Hepatocyte (in vitro differentiated cells): ENCODE data around the gene ABHD2.

Experiments
- CTCF ChIP-seq: fragments of 200-600 bp; sonication (generic); IDR thresholded peaks from 2 replicates; pipeline ENCODE4 v1.5.1; 2016; ENCODE audit warnings: antibody characterized with exemption, mild to moderate bottlenecking; ENCODE audit not compliant: poor library complexity
- EZH2 ChIP-seq: fragments of 200-600 bp; sonication (generic); IDR thresholded peaks from 2 replicates; pipeline ENCODE4 v1.6.1; 2016; ENCODE audit warnings: antibody characterized with exemption, mild to moderate bottlenecking, borderline replicate concordance

GRCh38 chr15:89198196-89198595 is 109.9 kb downstream of the ABHD2 start:
- no peak for TF ChIP-seq CTCF
- TF ChIP-seq EZH2: no peak
